Smooth muscle cell (in vitro differentiated cells): ENCODE measurements around the gene CADPS2. TPM values are rescaled to one million over a fixed set of nuclear protein-coding genes. Genes with fewer than 3 reads are reported as not detected.
"Not testable (repeated sequence)": the region's sequence is repeated elsewhere in the genome, so short reads cannot be mapped to it uniquely, and the experiment has no call there.

Experiments used
- DNase-seq: peaks from one replicate; lab custom pipeline; 2025; ENCODE audit not compliant: unreplicated experiment; lab: John Stamatoyannopoulos, UW
- H2AFZ ChIP-seq: fragments of 200-600 bp; sonication (generic); 2 replicates; pipeline ENCODE4 v1.6.0; 2016; ENCODE audit warnings: antibody characterized with exemption, low read depth, mild to moderate bottlenecking
- H3F3A ChIP-seq: fragments of 200-600 bp; sonication (generic); 2 replicates; pipeline ENCODE4 v1.6.0; 2017; ENCODE audit warnings: antibody characterized with exemption, low read depth
- H3K27ac ChIP-seq: fragments of 200-600 bp; sonication (generic); 2 replicates; pipeline ENCODE4 v1.5.1; 2016; ENCODE audit warnings: low read depth, mild to moderate bottlenecking
- H3K27me3 ChIP-seq: fragments of 200-600 bp; sonication (generic); 2 replicates; pipeline ENCODE4 v1.6.1; 2016; ENCODE audit warnings: low read depth, mild to moderate bottlenecking
- H3K36me3 ChIP-seq: fragments of 200-600 bp; sonication (generic); 2 replicates; pipeline ENCODE4 v1.5.1; 2016; ENCODE audit warnings: low read depth
- H3K4me1 ChIP-seq: fragments of 200-600 bp; sonication (generic); 2 replicates; pipeline ENCODE4 v1.5.1; 2016; ENCODE audit warnings: low read depth
- H3K4me2 ChIP-seq: fragments of 200-600 bp; sonication (generic); 2 replicates; pipeline ENCODE4 v1.6.0; 2016; ENCODE audit warnings: mild to moderate bottlenecking
- H3K4me3 ChIP-seq: fragments of 200-600 bp; sonication (generic); 2 replicates; pipeline ENCODE4 v1.5.1; 2016; ENCODE audit warnings: mild to moderate bottlenecking
- H3K79me2 ChIP-seq: fragments of 200-600 bp; sonication (generic); 2 replicates; pipeline ENCODE4 v1.6.0; 2016; ENCODE audit warnings: low read depth, mild to moderate bottlenecking
- H3K9ac ChIP-seq: fragments of 200-600 bp; sonication (generic); 2 replicates; pipeline ENCODE4 v1.6.0; 2016; ENCODE audit warnings: low read depth
- H3K9me3 ChIP-seq: fragments of 200-600 bp; sonication (generic); replicated peaks from 2 replicates; pipeline ENCODE4 v1.5.1; 2016; ENCODE audit warnings: low read depth
- H4K20me1 ChIP-seq: fragments of 200-600 bp; sonication (generic); 2 replicates; pipeline ENCODE4 v1.6.0; 2016; ENCODE audit warnings: low read depth
- WGBS: methylation state at CpG from one replicate; pipeline ENCODE4 v1.1.7; 2016; ENCODE audit warnings: low lambda C conversion rate; 5-methylcytosine and 5-hydroxymethylcytosine counted together
- polyA plus RNA-seq: library from polyadenylated mRNA; unstranded; fragments of >200 nt; fragmentation: Nextera tagmentation; extraction: Ambion mirVana; gene quantifications from 2 replicates; pipeline ENCODE4 v1.2.1, GENCODE V29; 2016
- total RNA-seq: library from RNA; depleted of rRNA; stranded (reverse); fragments of >200 nt; gene quantifications from 2 replicates; pipeline ENCODE4 v1.2.3, GENCODE V29; 2014
- TF ChIP-seq, protein P1 (sequence below): fragments of 200-600 bp; sonication (generic); IDR thresholded peaks from 2 replicates; pipeline ENCODE4 v1.5.1; 2017; ENCODE audit warnings: borderline replicate concordance, mild to moderate bottlenecking, antibody characterized with exemption; ENCODE audit not compliant: insufficient read depth, poor library complexity, severe bottlenecking

Gene CADPS2
- total and polyA plus RNA-seq, 2 experiments from 2014 or later: 8.5 to 15.6 TPM

GRCh38 chr7:122643250-122643649 lies 243.0 kb downstream of the CADPS2 start:
- Histone ChIP-seq H3K4me2 (no peak overlapping the region), H3F3A (no peaks in the 10 kb centered on the region), H4K20me1 (no peaks in the 10 kb centered on the region), H3K9ac (no peak overlapping the region), H3K4me3 (no peak overlapping the region), H3K36me3 (no peaks in the 10 kb centered on the region), H3K27me3 (no peaks in the 10 kb centered on the region), H3K79me2 (no peaks in the 10 kb centered on the region), H3K27ac (no peak overlapping the region), H2AFZ (no peak overlapping the region), H3K4me1 (no peaks in the 10 kb centered on the region), H3K9me3 (no peaks in the 10 kb centered on the region)
- 93% methylated on average over 1 of the region's 1 CpG for WGBS
- TF ChIP-seq, protein P1, sequence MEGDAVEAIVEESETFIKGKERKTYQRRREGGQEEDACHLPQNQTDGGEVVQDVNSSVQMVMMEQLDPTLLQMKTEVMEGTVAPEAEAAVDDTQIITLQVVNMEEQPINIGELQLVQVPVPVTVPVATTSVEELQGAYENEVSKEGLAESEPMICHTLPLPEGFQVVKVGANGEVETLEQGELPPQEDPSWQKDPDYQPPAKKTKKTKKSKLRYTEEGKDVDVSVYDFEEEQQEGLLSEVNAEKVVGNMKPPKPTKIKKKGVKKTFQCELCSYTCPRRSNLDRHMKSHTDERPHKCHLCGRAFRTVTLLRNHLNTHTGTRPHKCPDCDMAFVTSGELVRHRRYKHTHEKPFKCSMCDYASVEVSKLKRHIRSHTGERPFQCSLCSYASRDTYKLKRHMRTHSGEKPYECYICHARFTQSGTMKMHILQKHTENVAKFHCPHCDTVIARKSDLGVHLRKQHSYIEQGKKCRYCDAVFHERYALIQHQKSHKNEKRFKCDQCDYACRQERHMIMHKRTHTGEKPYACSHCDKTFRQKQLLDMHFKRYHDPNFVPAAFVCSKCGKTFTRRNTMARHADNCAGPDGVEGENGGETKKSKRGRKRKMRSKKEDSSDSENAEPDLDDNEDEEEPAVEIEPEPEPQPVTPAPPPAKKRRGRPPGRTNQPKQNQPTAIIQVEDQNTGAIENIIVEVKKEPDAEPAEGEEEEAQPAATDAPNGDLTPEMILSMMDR: no peak
- DNase-seq: no peak

DNA sequence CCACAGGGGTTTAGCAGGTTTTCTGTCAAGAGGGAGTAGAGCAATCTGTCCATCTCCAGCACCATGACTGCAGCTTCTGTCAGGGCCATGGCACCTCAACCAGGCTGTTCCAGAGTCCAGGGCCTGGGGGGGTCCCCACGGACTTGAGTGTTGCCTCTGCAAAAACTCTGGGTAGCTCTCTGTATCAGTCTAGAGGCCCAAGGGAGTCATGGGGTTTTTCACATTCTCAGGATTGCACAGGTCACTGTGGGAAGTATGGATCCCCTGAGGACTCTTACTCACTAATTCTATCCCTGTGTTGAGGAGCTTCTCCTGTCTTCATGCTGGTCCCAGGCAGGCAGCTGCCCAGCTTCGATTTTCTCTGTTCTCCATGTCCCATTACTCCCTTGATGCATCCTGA lies 247.8 kb downstream of the CADPS2 start:
- no peak for DNase-seq
- Histone ChIP-seq H3K4me1 (no peaks in the 10 kb centered on the region), H4K20me1 (no peaks in the 10 kb centered on the region), H3K4me2 (no peak overlapping the region), H3K9me3 (no peaks in the 10 kb centered on the region), H3K4me3 (no peak overlapping the region), H2AFZ (no peak overlapping the region), H3K27me3 (no peaks in the 10 kb centered on the region), H3K79me2 (no peaks in the 10 kb centered on the region), H3F3A (no peaks in the 10 kb centered on the region), H3K9ac (no peak overlapping the region), H3K27ac (no peak overlapping the region), H3K36me3 (no peaks in the 10 kb centered on the region)
- TF ChIP-seq, protein P1: no peak
- WGBS: 95% methylated on average over 2 of the region's 2 CpGs

DNA sequence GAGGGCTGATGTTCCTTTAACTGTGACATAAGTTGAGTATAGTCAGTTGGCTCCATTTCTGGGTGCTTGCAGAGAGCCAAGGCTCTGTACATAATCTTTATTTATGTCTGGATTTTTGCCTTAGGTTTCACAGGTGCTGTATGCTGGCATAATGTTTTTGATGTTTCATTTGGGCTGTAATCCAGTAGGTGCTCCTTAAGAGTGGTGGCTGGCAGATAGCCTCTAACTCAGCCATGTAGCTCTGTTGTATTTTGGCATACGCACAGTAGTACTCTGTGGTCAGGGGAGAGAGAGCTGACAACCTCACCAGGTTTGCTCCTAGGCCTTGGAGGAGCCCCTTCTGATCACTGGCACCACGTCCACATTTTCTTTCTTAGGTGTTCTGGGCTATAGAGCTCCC lies 248.5 kb downstream of the CADPS2 start:
- H3K9ac ChIP-seq: no peak overlapping the region
- H3K36me3 ChIP-seq: no peaks in the 10 kb centered on the region
- no peak overlapping the region for H3K4me3 ChIP-seq
- no peaks in the 10 kb centered on the region for H3F3A ChIP-seq
- H3K79me2 ChIP-seq: no peaks in the 10 kb centered on the region
- DNase-seq: no peak
- no peaks in the 10 kb centered on the region for H3K27me3 ChIP-seq
- no peak overlapping the region for H3K27ac ChIP-seq
- WGBS: 100% methylated on average over 2 of the region's 2 CpGs
- no peaks in the 10 kb centered on the region for H3K9me3 ChIP-seq
- TF ChIP-seq, protein P1: no peak
- H2AFZ ChIP-seq: no peak overlapping the region
- no peak overlapping the region for H3K4me2 ChIP-seq
- H3K4me1 ChIP-seq: no peaks in the 10 kb centered on the region
- H4K20me1 ChIP-seq: no peaks in the 10 kb centered on the region

DNA sequence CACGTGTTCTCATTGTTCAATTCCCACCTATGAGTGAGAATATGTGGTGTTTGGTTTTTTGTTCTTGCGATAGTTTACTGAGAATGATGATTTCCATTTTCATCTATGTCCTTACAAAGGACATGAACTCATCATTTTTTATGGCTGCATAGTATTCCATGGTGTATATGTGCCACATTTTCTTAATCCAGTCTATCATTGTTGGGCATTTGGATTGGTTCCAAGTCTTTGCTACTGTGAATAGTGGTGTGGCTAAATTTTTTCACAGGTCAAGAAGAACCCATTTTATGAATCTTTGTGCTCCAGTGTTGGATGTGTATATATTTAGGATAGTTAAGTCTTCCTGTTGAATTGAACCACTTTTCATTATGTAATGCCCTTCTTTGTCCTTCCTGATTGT lies 250.8 kb downstream of the CADPS2 start:
- not testable (repeated sequence) for H3F3A ChIP-seq, H3K27me3 ChIP-seq, H3K36me3 ChIP-seq, H3K4me3 ChIP-seq, H3K79me2 ChIP-seq, H3K9me3 ChIP-seq, H3K9ac ChIP-seq, H3K27ac ChIP-seq, H4K20me1 ChIP-seq, H3K4me1 ChIP-seq, H2AFZ ChIP-seq, DNase-seq, H3K4me2 ChIP-seq
- 100% methylated on average over 2 of the region's 2 CpGs for WGBS
